ENCODE data around the gene PROSER2.

DNA sequence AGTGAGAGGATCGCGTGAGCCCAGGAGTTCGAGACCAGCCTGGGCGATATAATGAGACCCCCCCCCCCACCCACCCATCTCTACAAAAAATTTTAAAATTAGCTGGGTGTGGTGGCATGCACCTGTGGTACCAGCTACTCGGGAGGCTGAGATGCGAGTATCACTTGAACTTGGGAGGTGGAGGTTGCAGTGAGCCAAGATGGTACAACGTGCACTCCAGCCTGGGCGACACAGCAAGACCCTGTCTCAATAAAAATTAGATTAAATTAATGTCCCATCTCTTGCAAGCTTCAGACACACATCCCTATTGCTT lies 391 bp upstream of the PROSER2 start:
- TF ChIP-seq, protein P1, sequence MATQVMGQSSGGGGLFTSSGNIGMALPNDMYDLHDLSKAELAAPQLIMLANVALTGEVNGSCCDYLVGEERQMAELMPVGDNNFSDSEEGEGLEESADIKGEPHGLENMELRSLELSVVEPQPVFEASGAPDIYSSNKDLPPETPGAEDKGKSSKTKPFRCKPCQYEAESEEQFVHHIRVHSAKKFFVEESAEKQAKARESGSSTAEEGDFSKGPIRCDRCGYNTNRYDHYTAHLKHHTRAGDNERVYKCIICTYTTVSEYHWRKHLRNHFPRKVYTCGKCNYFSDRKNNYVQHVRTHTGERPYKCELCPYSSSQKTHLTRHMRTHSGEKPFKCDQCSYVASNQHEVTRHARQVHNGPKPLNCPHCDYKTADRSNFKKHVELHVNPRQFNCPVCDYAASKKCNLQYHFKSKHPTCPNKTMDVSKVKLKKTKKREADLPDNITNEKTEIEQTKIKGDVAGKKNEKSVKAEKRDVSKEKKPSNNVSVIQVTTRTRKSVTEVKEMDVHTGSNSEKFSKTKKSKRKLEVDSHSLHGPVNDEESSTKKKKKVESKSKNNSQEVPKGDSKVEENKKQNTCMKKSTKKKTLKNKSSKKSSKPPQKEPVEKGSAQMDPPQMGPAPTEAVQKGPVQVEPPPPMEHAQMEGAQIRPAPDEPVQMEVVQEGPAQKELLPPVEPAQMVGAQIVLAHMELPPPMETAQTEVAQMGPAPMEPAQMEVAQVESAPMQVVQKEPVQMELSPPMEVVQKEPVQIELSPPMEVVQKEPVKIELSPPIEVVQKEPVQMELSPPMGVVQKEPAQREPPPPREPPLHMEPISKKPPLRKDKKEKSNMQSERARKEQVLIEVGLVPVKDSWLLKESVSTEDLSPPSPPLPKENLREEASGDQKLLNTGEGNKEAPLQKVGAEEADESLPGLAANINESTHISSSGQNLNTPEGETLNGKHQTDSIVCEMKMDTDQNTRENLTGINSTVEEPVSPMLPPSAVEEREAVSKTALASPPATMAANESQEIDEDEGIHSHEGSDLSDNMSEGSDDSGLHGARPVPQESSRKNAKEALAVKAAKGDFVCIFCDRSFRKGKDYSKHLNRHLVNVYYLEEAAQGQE (IDR thresholded peaks at IDR 0.05), result no peak
- no peak for TF ChIP-seq CTCF (IDR thresholded peaks at IDR 0.05; ENCODE audit: low read depth, low read length, missing input control)
- no peak for TF ChIP-seq TAF1 (conservative IDR thresholded peaks at IDR 0.05)
- TF ChIP-seq JUND (IDR thresholded peaks at IDR 0.05), result no peak

Data from liver (tissue), 3 donors.